GM12878 (cell line): ENCODE data around the gene ICA1L. TPM values are rescaled to one million over a fixed set of nuclear protein-coding genes. Genes with fewer than 3 reads are reported as not detected.
"Not testable (repeated sequence)": the region's sequence is repeated elsewhere in the genome, so short reads cannot be mapped to it uniquely, and the experiment has no call there.

Experiments used
- ATAC-seq: fragments of 200-7000 bp; cut with Tn5 transposase; 3 replicates; pipeline ENCODE4 v1.9.1; 2020; ENCODE audit warnings: mild to moderate bottlenecking, moderate library complexity
- BruUV-seq: library from RNA; stranded (reverse); fragments of 400-500 nt; replicated peaks from 2 replicates; lab custom pipeline; 2021; lab: Mats Ljungman, UMichigan
- CTCF ChIA-PET: fragments of 300-600 bp; sonication (Branson Sonifier 250); formaldehyde crosslinking; extraction: SDS; loops from one replicate; lab custom pipeline; 2021; ENCODE audit warnings: inconsistent platforms; lab: Yijun Ruan, JAX
- POLR2A ChIA-PET: fragments of 350-600 bp; formaldehyde crosslinking; extraction: SDS; loops from one replicate; lab custom pipeline; 2021; ENCODE audit warnings: inconsistent platforms; lab: Charles Lee
- RAD21 ChIA-PET: fragments of 300-600 bp; sonication (Branson Sonifier 250); formaldehyde crosslinking; loops from one replicate; lab custom pipeline; 2023; ENCODE audit warnings: antibody characterized with exemption; ENCODE audit not compliant: unreplicated experiment; lab: Charles Lee
- SMC1A ChIA-PET: fragments of 300-600 bp; sonication (Branson Sonifier 250); formaldehyde crosslinking; loops from one replicate; lab custom pipeline; 2023; ENCODE audit not compliant: unreplicated experiment, uncharacterized antibody; lab: Charles Lee
- DNase-seq: peaks from one replicate; pipeline ENCODE4 v3.0.0-alpha.2; 2011; ENCODE audit warnings: low read depth, low spot score
- FAIRE-seq: peaks from 3 replicates; lab custom pipeline; 2011; peaks lifted over from hg19 to GRCh38; lab: Jason Lieb, UNC
- H2AFZ ChIP-seq: 2 replicates; pipeline ENCODE4 v1.6.0; 2011; ENCODE audit warnings: low read depth, low read length, control low read depth; ENCODE audit not compliant: control insufficient read depth
- H3K27ac ChIP-seq: 2 replicates; pipeline ENCODE4 v1.5.1; 2011; ENCODE audit warnings: control low read depth; ENCODE audit not compliant: control insufficient read depth, insufficient read depth
- H3K27me3 ChIP-seq, 2 experiments: replicated peaks in 1 of 2; 2 replicates each; pipeline versions ENCODE4 v1.6.0 to v1.6.1; 2011; ENCODE audit warnings: low read length in 1 of 2; ENCODE audit not compliant: control insufficient read depth in 2 of 2, insufficient read depth in 2 of 2
- H3K36me3 ChIP-seq, 2 experiments: 2 replicates each; pipeline ENCODE4 v1.5.1; 2011; ENCODE audit warnings: low read length in 1 of 2; ENCODE audit not compliant: control insufficient read depth in 2 of 2, insufficient read depth in 2 of 2
- H3K4me1 ChIP-seq: 2 replicates; pipeline ENCODE4 v1.6.1; 2011; ENCODE audit warnings: mild to moderate bottlenecking, low read length, moderate library complexity, mixed read lengths; ENCODE audit not compliant: control insufficient read depth, insufficient read depth
- H3K4me2 ChIP-seq: 2 replicates; pipeline ENCODE4 v1.6.0; 2011; ENCODE audit warnings: control low read depth; ENCODE audit not compliant: control insufficient read depth, insufficient read depth
- H3K4me3 ChIP-seq: fragments of 200-600 bp; sonication (generic); 2 replicates; pipeline ENCODE4 v1.5.1; 2016
- H3K79me2 ChIP-seq: 2 replicates; pipeline ENCODE4 v1.6.0; 2011; ENCODE audit warnings: low read length; ENCODE audit not compliant: control insufficient read depth, insufficient read depth
- H3K9ac ChIP-seq: 2 replicates; pipeline ENCODE4 v1.8.0; 2011; ENCODE audit warnings: low read length, control low read depth, mixed read lengths; ENCODE audit not compliant: control insufficient read depth, insufficient read depth
- H3K9me3 ChIP-seq: replicated peaks from 3 replicates; pipeline ENCODE4 v1.5.1; 2011; ENCODE audit warnings: mild to moderate bottlenecking, low read length; ENCODE audit not compliant: control insufficient read depth, insufficient read depth
- H4K20me1 ChIP-seq: 2 replicates; pipeline ENCODE4 v1.6.0; 2011; ENCODE audit not compliant: control insufficient read depth, insufficient read depth
- EGR1 ChIP-seq, 2 experiments: IDR thresholded peaks; 1 replicate in 1 of 2; 2 replicates in 1 of 2; pipeline ENCODE4 v1.6.1; 2011 to 2012; ENCODE audit warnings: low read depth in 2 of 2, low read length in 2 of 2, borderline replicate concordance in 1 of 2, mild to moderate bottlenecking in 1 of 2, moderate library complexity in 1 of 2
- EZH2 ChIP-seq: IDR thresholded peaks from 2 replicates; pipeline ENCODE4 v1.6.1; 2012; ENCODE audit warnings: low read depth, mild to moderate bottlenecking, control low read depth, inconsistent platforms, low read length, borderline replicate concordance; ENCODE audit not compliant: control insufficient read depth
- IRF3 ChIP-seq: fragments of 450-650 bp; IDR thresholded peaks from 2 replicates; pipeline ENCODE4 v1.6.1; 2014; ENCODE audit warnings: mild to moderate bottlenecking
- REST ChIP-seq: IDR thresholded peaks from 2 replicates; pipeline ENCODE4 v1.6.1; 2012; ENCODE audit warnings: mild to moderate bottlenecking, low read depth, low read length
- SIX5 ChIP-seq: IDR thresholded peaks from 2 replicates; pipeline ENCODE4 v1.6.1; 2011; ENCODE audit warnings: mild to moderate bottlenecking, low read depth, low read length, moderate library complexity; ENCODE audit not compliant: severe bottlenecking
- WGBS: methylation state at CpG from one replicate; pipeline ENCODE4 v1.1.6; 2016; ENCODE audit warnings: low lambda C conversion rate; ENCODE audit not compliant: insufficient replicate concordance, insufficient coverage; ENCODE audit errors: missing lambda C conversion rate; 5-methylcytosine and 5-hydroxymethylcytosine counted together
- in situ Hi-C: fragments of 300-500 bp; cut with MboI; formaldehyde crosslinking; loops from 9 replicates; pipeline ENCODE4 v1.14.3; 2018; ENCODE audit warnings: mixed read lengths
- intact Hi-C: fragments of 100-400 bp; cut with micrococcal nuclease; formaldehyde crosslinking; loops from one replicate; pipeline ENCODE4 v1.14.2; 2022; ENCODE audit not compliant: unreplicated experiment
- polyA plus RNA-seq, 11 experiments: library from polyadenylated mRNA; depleted of rRNA in 4 of 11; unstranded in 6 of 11; stranded (reverse) in 5 of 11; fragments of >200 nt; fragmentation: Nextera tagmentation in 4 of 11; fragmentation: Illumina TruSeq in 1 of 11; extraction: Ambion mirVana in 4 of 11; extraction: Trizol in 1 of 11; gene quantifications; 1 replicate in 1 of 11; 2 replicates in 10 of 11; pipeline versions ENCODE4 v1.2.1 to v1.2.3, GENCODE V29; 2011 to 2016; ENCODE audit warnings: inconsistent platforms in 2 of 11, missing spikeins in 2 of 11, low read depth in 1 of 11
- total RNA-seq, 4 experiments: library from RNA; depleted of rRNA in 3 of 4; stranded (reverse); fragments of >200 nt in 3 of 4; fragmentation: Illumina TruSeq in 1 of 4; extraction: Trizol in 1 of 4; gene quantifications; 2 replicates each; pipeline versions ENCODE4 v1.2.1 to v1.2.3, GENCODE V29; 2013 to 2021

Gene ICA1L
- total and polyA plus RNA-seq, 10 of the 15 experiments (the other 5 are each of a cell fraction or from before 2014, with no cell fraction given), result 0.85 to 7.4 (median 3.6) TPM

DNA sequence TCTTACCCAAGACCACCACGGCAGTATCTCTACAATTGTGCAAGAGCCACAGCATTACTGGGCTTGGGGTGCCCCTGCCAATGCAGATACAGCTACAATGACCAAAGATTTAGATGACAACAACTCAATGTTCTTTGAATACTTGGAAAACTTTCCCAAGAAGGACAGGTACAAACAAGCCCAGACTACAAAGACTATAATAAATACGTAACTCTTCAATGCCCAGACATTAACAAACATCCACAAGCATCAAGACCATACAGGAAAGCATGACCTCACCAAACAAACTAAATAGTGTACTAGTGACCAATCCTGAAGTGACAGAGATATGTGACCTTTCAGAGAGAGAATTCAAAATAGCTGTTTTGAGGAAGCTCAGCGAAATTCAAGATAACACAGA lies 62.8 kb downstream of the ICA1L start (continued):
- TF ChIP-seq EZH2, result no peak
- TF ChIP-seq EGR1 (IDR thresholded peaks at IDR 0.05; ENCODE audit: borderline replicate concordance in 1 of 2, low read depth in 2 of 2, low read length in 2 of 2), result no peak
- TF ChIP-seq SIX5, result no peak
- no peak for TF ChIP-seq IRF3
- TF ChIP-seq REST, result no peak

GRCh38 chr2:202807431-202808138 lies 64.0 kb downstream of the ICA1L start:
- not testable (repeated sequence) for H2AFZ ChIP-seq

DNA sequence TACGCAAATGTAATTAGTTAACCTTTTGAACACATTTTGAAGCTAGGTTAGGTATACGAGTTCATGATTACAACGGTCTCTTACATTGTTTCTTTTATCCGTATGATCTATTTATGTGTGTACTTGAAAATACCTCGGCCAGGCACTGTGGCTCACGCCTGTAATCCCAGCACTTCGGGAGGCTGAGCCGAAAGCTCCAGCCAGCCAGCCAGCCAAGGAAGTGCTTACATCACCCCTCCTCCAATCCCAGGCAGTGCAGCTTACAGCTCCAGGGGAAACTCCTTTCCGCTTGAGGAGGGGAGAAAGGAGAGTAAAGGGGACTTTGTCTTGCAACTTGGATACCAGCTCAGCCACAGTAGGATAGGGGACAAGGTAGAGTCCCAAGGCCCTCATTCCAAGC lies 65.7 kb downstream of the ICA1L start:
- WGBS, result 97% methylated on average over 9 of the region's 9 CpGs
- H3K4me3 ChIP-seq, intact Hi-C loops, H3K4me1 ChIP-seq, DNase-seq, H3K27me3 ChIP-seq, H3K9ac ChIP-seq, ATAC-seq, H2AFZ ChIP-seq, RAD21 ChIA-PET, H3K4me2 ChIP-seq, in situ Hi-C loops, FAIRE-seq, H4K20me1 ChIP-seq, CTCF ChIA-PET, BruUV-seq, H3K27ac ChIP-seq, H3K79me2 ChIP-seq, H3K9me3 ChIP-seq, H3K36me3 ChIP-seq: not testable (repeated sequence)
- SMC1A ChIA-PET, result interaction anchor here (0.7 to 1.3 kb wide), 2 partner anchors 105 to 1181 kb away, joined by 3 read pairs; no protein-coding TSS in a partner anchor
- POLR2A ChIA-PET, result interaction anchor here (0.6 kb wide), 1 partner anchor 181 kb away, joined by 4 read pairs; no protein-coding TSS in a partner anchor

More at GRCh38 chr2:202807431-202808138, 64.0 kb downstream of the ICA1L start:
- CTCF ChIA-PET, ATAC-seq, BruUV-seq, H3K4me3 ChIP-seq, H3K4me2 ChIP-seq, in situ Hi-C loops, H3K27me3 ChIP-seq, FAIRE-seq, RAD21 ChIA-PET, H3K36me3 ChIP-seq, H3K79me2 ChIP-seq, intact Hi-C loops, DNase-seq, H3K9ac ChIP-seq, H4K20me1 ChIP-seq, H3K9me3 ChIP-seq, H3K27ac ChIP-seq, H3K4me1 ChIP-seq: not testable (repeated sequence)
- POLR2A ChIA-PET, result interaction anchor here (0.6 kb wide), 1 partner anchor 107 kb away, joined by 4 read pairs; no protein-coding TSS in a partner anchor
- SMC1A ChIA-PET, result interaction anchor here (0.6 kb wide), 1 partner anchor 197 kb away, joined by 3 read pairs; no protein-coding TSS in a partner anchor
- WGBS, result 100% methylated on average over 1 of the region's 1 CpG
